A673 (cell line): ENCODE results near the gene ATP7B. TPM values are rescaled to one million over a fixed set of nuclear protein-coding genes. Genes with fewer than 3 reads are reported as not detected.

ENCODE experiments used
- BruUV-seq: library from RNA; stranded (reverse); fragments of 400-500 nt; replicated peaks from 2 replicates; lab custom pipeline; 2021; lab: Mats Ljungman, UMichigan
- CTCF ChIA-PET: fragments of 300-600 bp; sonication (Branson Sonifier 250); formaldehyde crosslinking; loops from one replicate; lab custom pipeline; 2022; ENCODE audit warnings: antibody characterized with exemption; lab: Charles Lee
- POLR2A ChIA-PET: fragments of 300-600 bp; sonication (Branson Sonifier 250); formaldehyde crosslinking; loops from one replicate; lab custom pipeline; 2022; ENCODE audit warnings: antibody characterized with exemption; ENCODE audit not compliant: low non-redundant PET; lab: Charles Lee
- DNase-seq: peaks from one replicate; pipeline ENCODE4 v3.0.0-alpha.2; 2015; ENCODE audit warnings: low spot score
- H3K27ac ChIP-seq: fragments of 200-600 bp; sonication (generic); 2 replicates; pipeline ENCODE4 v1.5.1; 2016; ENCODE audit warnings: mixed run types, low read depth, mild to moderate bottlenecking, mixed read lengths, antibody characterized with exemption, low read length; ENCODE audit not compliant: poor library complexity, severe bottlenecking
- H3K27me3 ChIP-seq: fragments of 200-600 bp; sonication (generic); replicated peaks from 2 replicates; pipeline ENCODE4 v1.6.1; 2017; ENCODE audit warnings: mixed run types, low read depth, mild to moderate bottlenecking, mixed read lengths, antibody characterized with exemption, low read length; ENCODE audit not compliant: insufficient read depth, poor library complexity
- H3K36me3 ChIP-seq: fragments of 200-600 bp; sonication (generic); 2 replicates; pipeline ENCODE4 v1.6.1; 2016; ENCODE audit warnings: mixed run types, mild to moderate bottlenecking, mixed read lengths, antibody characterized with exemption, low read length; ENCODE audit not compliant: insufficient read depth, poor library complexity, severe bottlenecking
- H3K4me1 ChIP-seq: fragments of 200-600 bp; sonication (generic); 2 replicates; pipeline ENCODE4 v1.6.1; 2017; ENCODE audit warnings: mixed run types, mild to moderate bottlenecking, mixed read lengths, antibody characterized with exemption, low read length; ENCODE audit not compliant: insufficient read depth, poor library complexity, severe bottlenecking
- H3K4me3 ChIP-seq: fragments of 200-600 bp; sonication (generic); 2 replicates; pipeline ENCODE4 v1.5.1; 2016; ENCODE audit warnings: low read depth, mixed run types, mild to moderate bottlenecking, mixed read lengths, low read length; ENCODE audit not compliant: poor library complexity, severe bottlenecking
- H3K9me3 ChIP-seq: fragments of 200-600 bp; sonication (generic); 2 replicates; pipeline ENCODE4 v1.6.1; 2016; ENCODE audit warnings: mixed run types, low read depth, mild to moderate bottlenecking, mixed read lengths, antibody characterized with exemption, low read length; ENCODE audit not compliant: poor library complexity, severe bottlenecking
- EZH2 ChIP-seq: fragments of 200-600 bp; sonication (generic); IDR thresholded peaks from 2 replicates; pipeline ENCODE4 v1.6.1; 2017; ENCODE audit warnings: borderline replicate concordance, low read depth, mild to moderate bottlenecking, mixed read lengths, antibody characterized with exemption, low read length; ENCODE audit not compliant: poor library complexity, severe bottlenecking
- intact Hi-C: fragments of 100-400 bp; cut with micrococcal nuclease; formaldehyde crosslinking; loops from one replicate; pipeline ENCODE4 v1.10.0; 2022; ENCODE audit not compliant: unreplicated experiment
- total RNA-seq: library from RNA; stranded (reverse); gene quantifications from 2 replicates; pipeline ENCODE4 v1.2.3, GENCODE V29; 2021
- TF ChIP-seq, protein P1 (sequence below): fragments of 300-800, 200-600 bp; sonication (generic); conservative IDR thresholded peaks from 2 replicates; pipeline ENCODE4 v1.5.1; 2017; ENCODE audit warnings: low read depth, mild to moderate bottlenecking, antibody characterized with exemption, low read length, moderate library complexity, mixed read lengths

The ATP7B gene
- total RNA-seq, 1 experiment from 2014 or later, result 2.9 TPM

DNA sequence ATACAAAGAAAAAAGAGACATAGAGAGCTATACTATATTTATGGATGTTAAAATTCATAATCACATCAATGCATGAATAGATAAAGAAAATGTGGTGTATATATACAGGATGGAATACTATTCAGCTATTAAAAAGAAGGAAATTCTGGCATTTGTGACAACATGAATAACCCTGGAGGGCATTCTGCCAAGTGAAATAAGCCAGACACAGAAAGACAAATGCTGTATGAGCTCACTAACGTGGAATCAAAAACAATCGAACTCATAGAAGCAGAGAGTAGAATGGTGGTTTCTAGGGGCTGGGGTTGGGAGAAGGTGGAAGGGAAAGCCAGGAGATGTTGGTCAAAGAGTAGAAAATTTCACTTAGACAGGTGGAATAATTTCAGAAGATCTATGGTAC is 37.3 kb upstream of the ATP7B start:
- Histone ChIP-seq H3K27ac (no peak overlapping the region), H3K4me3 (no peak overlapping the region), H3K9me3 (no peaks in the 10 kb centered on the region), H3K4me1 (no peaks in the 10 kb centered on the region), H3K36me3 (no peaks in the 10 kb centered on the region), H3K27me3 (no peaks in the 10 kb centered on the region)
- CTCF ChIA-PET, result no interaction called here
- DNase-seq, result no peak
- BruUV-seq, result no TSS peak
- TF ChIP-seq EZH2, result no peak
- TF ChIP-seq, protein P1, sequence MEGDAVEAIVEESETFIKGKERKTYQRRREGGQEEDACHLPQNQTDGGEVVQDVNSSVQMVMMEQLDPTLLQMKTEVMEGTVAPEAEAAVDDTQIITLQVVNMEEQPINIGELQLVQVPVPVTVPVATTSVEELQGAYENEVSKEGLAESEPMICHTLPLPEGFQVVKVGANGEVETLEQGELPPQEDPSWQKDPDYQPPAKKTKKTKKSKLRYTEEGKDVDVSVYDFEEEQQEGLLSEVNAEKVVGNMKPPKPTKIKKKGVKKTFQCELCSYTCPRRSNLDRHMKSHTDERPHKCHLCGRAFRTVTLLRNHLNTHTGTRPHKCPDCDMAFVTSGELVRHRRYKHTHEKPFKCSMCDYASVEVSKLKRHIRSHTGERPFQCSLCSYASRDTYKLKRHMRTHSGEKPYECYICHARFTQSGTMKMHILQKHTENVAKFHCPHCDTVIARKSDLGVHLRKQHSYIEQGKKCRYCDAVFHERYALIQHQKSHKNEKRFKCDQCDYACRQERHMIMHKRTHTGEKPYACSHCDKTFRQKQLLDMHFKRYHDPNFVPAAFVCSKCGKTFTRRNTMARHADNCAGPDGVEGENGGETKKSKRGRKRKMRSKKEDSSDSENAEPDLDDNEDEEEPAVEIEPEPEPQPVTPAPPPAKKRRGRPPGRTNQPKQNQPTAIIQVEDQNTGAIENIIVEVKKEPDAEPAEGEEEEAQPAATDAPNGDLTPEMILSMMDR, result no peak
- POLR2A ChIA-PET, result no interaction called here
- intact Hi-C loops, result no loop called here

DNA sequence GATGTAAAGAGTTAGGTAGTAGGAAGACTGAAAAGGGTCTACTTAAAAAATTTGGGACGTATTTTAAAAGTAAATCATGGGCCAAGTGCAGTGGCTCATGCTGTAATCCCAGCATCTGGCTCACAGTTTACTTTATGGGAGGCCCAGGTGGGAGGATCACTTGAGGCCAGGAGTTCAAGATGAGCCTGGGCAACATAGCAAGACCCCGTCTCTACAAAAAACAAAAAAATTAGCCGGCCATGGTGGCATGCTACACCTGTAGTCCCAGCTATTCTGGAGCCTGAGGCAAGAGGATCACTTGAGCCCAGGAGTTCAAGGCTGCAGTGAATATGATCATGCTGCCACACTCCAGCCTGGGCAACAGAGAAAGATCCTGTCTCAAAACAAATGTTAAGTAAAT is 36.2 kb upstream of the ATP7B start:
- H3K4me1 ChIP-seq, result no peaks in the 10 kb centered on the region
- DNase-seq, result no peak
- CTCF ChIA-PET, result no interaction called here
- H3K27me3 ChIP-seq, result no peaks in the 10 kb centered on the region
- no peak overlapping the region for H3K27ac ChIP-seq
- H3K4me3 ChIP-seq, result no peak overlapping the region
- intact Hi-C loops, result no loop called here
- BruUV-seq, result no TSS peak
- no peaks in the 10 kb centered on the region for H3K9me3 ChIP-seq
- POLR2A ChIA-PET, result no interaction called here
- no peaks in the 10 kb centered on the region for H3K36me3 ChIP-seq
- no peak for TF ChIP-seq EZH2
- TF ChIP-seq, protein P1, result no peak

GRCh38 chr13:52043675-52044074 is 32.4 kb upstream of the ATP7B start:
- ChIA-PET CTCF (no interaction called here), POLR2A (no interaction called here)
- Histone ChIP-seq H3K4me1 (no peaks in the 10 kb centered on the region), H3K36me3 (no peaks in the 10 kb centered on the region), H3K27ac (no peak overlapping the region), H3K27me3 (no peaks in the 10 kb centered on the region), H3K9me3 (no peaks in the 10 kb centered on the region), H3K4me3 (no peak overlapping the region)
- BruUV-seq, result no TSS peak
- TF ChIP-seq, protein P1, result no peak
- TF ChIP-seq EZH2, result no peak
- DNase-seq, result no peak
- intact Hi-C loops, result no loop called here
